Measurements from ENCODE around the gene DYRK1A. TPM values are rescaled to one million over a fixed set of nuclear protein-coding genes. Genes with fewer than 3 reads are reported as not detected.
A peak's percentile ranks its signal among the peaks of the same experiment; 100 is the strongest.
"Not testable (repeated sequence)": the region's sequence is repeated elsewhere in the genome, so short reads cannot be mapped to it uniquely, and the experiment has no call there.

The DYRK1A gene
- total RNA-seq (2014; rRNA removed; shearing (Covaris generic)), result 34.3 and 38.8 TPM in 2 replicates
- 16.0 and 22.1 TPM in 2 replicates for polyA plus RNA-seq (2014; cell fraction: nucleus; rRNA removed)

- DNase-seq (ENCODE audit: extremely low read depth, low read depth), result peak; percentile 98
Measured at GRCh38 chr21:37366482-37367316, at the start of gene DYRK1A. DYRK1A (plus strand) TSS chr21:37366773; CDS start chr21:37420375, 53,602 bp downstream.

DNA sequence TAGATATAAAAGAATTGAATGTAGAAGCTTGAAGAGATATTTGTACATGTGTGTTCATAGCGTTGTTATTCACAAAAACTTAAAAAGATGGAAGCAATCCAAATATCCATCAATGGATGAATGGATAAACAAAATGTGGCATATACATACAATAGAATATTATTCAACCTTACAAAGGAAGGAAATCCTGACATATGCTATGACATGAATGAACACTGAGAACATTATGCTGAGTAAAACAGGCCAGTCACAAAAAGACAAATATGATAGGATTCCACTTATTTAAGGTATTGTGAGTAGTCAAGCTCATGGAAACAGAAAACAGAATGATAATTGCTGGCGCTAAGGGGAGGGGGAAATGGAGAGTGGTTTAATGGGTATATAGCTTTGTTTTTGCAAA lies 47.0 kb upstream of the DYRK1A start:
- DNase-seq (ENCODE audit: extremely low read depth, low read depth), result no peak

DNA sequence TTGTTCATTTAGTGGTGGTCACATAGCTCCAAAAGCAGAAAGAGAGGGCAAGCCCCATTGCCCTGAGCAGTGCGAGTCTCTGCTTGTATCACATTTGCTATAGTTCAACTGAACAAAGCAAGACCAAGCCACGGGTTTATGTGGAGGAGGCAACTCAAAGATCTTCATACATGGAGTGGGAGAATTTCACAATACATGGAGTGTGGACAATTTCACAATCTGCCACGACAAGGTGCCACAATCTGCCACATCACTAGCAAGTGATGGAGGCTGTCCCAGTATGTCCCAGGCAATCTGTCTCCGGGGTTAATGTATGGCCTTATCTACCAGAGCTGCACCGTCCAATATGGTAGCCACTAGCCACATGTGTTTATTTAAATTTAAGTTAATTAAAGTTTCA lies 44.5 kb upstream of the DYRK1A start:
- DNase-seq (ENCODE audit: extremely low read depth, low read depth), result no peak

GRCh38 chr21:37324558-37324957 lies 42.0 kb upstream of the DYRK1A start:
- DNase-seq (ENCODE audit: extremely low read depth, low read depth), result no peak

DNA sequence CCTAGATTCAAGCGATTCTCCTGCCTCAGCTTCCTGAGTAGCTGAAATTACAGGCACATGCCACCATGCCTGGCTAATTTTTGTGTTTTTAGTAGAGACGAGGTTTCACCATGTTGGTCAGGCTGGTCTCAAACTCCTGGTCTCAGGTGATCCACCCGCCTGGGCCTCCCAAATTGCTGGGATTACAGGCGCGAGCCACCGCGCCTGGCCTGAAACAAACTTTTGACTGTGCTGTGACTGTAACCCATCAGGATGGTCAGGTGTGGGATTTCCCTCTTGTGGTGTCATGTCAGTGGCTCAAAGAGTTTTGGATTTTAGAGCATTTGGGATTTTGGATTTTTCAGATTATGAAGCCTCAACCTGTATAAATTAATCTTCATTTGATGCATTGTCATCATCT lies 38.4 kb upstream of the DYRK1A start:
- DNase-seq (ENCODE audit: extremely low read depth, low read depth), result not testable (repeated sequence)

DNA sequence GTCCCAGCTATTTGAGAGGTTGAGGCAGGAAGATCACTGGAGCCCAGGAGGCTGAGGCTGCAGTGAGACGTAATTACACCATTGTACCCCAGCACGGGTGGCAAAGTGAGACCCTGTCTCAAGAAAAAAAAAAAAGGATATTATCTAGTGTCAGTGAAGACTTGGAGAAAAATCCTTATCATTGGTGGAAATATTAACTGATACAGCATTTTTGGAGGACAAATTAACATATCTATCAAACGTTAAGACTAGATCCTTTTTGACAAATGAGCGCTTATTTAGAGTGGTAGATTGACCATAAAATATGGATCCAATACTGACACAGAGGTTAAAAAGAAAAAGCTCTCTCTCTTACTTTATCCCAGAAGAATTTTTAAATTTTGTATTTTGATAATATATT lies 35.2 kb upstream of the DYRK1A start:
- no peak for DNase-seq (ENCODE audit: extremely low read depth, low read depth)

DNA sequence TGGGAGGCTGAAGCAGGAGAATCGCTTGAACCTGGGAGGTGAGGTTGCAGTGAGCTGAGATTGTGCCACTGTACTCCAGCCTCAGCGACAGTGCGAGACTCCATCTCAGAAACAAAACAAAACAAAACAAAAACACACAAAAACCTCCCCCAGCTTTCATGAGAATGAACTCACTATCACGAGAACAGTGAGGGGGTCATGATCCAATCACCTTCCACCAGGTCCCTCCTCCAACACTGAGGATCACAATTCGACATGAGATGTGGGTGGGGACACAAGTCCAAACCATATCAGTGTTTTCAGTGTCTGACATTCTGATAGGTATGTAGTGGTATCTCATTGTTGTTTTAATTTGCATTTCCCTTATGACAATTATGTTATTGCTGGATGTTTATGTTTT lies 31.5 kb upstream of the DYRK1A start:
- no peak for DNase-seq (ENCODE audit: extremely low read depth, low read depth)

GRCh38 chr21:37337179-37337578 lies 29.4 kb upstream of the DYRK1A start:
- no peak for DNase-seq (ENCODE audit: extremely low read depth, low read depth)

DNA sequence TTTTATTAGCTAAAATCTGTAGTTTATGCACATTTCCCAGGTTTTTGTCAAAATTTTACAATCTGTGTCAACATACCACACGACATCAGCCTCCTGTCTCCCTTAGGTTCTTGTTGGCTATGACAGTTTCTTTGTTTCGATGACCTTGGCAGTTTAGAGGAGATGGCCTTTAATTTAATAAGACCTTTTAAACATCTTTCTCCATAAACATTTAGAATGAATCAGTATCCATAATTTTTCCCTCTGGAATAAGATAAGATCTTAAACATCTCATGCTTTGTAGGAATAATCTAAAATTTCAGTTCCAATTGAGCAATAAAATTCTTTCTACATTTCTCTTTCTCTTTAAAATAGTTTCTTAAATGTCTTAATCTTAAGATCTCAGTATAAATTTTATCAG lies 28.7 kb upstream of the DYRK1A start:
- DNase-seq (ENCODE audit: extremely low read depth, low read depth), result no peak

DNA sequence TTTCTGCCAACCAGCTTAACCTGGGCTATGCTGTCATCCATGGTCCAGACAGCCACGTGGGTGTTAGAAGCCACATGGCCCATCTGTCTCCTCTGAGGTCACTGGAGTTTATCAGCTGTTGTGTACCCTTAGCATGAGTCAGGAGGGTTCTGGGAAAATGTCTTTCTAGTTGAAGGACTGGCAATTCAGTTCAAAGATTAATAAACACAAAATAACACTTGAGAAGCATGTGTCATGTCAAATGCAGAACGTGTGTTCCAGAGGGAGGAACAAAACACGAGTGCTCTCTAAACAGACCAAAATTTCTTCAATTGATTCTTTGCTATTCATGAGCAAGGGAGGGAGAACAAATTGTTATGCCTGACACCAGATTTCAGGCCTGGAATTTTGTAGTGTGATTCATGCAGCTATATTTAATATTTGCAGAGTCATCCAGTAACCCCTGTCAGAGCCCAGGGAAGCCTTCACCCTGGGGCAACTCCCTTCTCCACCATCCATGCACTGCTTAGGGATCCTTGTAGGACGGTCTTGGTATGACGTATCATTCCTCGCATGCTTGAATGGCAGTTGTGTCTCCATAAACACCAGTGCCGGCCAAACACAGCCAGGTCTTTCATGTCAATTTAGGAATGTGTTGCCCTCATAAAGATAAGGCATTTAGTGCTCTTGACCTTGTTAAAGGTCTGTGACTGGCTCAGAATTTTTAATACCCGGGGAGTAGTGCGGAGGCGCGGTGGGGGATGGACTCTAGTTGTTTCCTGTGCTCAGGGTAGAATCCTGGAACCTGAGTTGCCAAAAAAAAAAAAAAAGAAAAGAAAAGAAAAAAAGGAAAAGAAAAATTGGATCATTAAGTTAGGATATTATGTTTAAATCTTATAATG lies 27.7 kb upstream of the DYRK1A start:
- DNase-seq (ENCODE audit: extremely low read depth, low read depth), result peak; percentile 86

DNA sequence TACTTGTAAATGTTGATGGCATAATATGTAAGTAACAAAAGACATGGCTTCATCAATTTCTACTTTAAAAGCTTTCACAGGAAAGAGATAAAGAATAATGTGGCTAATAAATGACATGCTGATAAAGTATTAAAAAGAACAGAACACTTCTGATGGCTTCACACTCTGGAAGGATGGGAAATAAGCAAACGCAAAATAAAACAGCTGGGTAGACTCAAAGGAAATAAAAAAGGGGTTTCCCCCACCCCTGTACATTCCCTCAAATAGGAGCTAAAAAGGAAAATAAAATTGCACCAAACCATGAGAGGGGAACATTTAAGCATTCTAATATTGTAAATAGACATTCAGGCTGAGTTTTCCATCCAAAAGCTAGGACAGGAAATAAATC lies 27.0 kb upstream of the DYRK1A start:
- no peak for DNase-seq (ENCODE audit: extremely low read depth, low read depth)

DNA sequence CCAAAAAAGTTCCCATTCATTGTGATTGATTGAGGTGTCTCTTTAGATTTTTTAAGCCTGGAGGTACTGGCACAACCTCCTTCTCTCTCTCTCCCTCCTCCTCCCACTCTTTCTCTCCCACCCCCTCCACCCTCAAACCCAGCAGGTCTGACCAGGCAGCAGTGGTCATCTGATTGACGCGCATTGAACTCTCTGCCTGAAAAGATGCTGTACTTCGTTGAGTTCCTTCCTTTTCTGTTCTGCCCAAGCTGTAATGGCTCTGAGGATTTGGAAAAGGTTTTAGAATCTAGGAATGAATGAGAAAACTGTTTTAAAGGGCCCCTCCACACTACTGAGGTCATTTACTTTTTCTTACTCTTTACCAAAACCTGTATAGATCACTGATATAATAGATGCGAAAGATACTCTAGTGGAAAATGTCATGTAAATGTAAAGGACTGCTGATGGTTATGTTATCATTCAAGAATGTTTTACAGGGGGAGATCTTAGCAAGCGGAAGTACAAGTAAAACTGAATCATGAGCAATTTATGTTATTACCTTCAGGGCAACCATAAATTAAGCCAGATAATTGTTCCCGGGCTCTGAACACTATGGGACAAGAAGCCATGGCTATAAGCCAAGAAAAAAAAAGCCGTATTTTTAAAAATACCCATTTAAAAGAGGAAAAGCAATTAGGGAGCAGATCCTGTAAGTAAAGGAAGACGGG lies 25.2 kb upstream of the DYRK1A start:
- no peak for DNase-seq (ENCODE audit: extremely low read depth, low read depth)

GRCh38 chr21:37342046-37342632 lies 24.4 kb upstream of the DYRK1A start:
- no peak for DNase-seq (ENCODE audit: extremely low read depth, low read depth)

GRCh38 chr21:37346841-37347430 lies 19.6 kb upstream of the DYRK1A start:
- DNase-seq (ENCODE audit: extremely low read depth, low read depth), result no peak

- no peak for DNase-seq (ENCODE audit: extremely low read depth, low read depth)
Measured at GRCh38 chr21:37348664-37349063, 17.9 kb upstream of the DYRK1A start.

DNA sequence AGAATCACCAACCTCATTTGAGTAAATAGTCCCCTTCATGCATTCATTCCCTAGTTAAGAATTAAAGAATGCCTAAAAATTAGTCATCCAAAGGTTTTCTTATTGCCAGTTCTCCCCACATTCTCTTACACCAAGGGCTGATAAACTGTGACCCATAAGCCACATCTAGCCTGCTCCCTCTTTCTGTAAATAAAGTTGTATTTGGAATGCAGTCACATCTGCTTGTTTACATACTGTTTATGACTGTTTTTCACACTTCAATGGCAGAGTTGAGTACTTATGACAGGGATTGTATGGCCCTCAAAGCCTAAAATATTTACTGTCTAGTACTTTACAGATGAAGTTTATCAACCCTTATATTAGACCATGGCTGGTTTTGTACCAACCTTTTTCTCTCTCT lies 16.1 kb upstream of the DYRK1A start:
- no peak for DNase-seq (ENCODE audit: extremely low read depth, low read depth)

DNA sequence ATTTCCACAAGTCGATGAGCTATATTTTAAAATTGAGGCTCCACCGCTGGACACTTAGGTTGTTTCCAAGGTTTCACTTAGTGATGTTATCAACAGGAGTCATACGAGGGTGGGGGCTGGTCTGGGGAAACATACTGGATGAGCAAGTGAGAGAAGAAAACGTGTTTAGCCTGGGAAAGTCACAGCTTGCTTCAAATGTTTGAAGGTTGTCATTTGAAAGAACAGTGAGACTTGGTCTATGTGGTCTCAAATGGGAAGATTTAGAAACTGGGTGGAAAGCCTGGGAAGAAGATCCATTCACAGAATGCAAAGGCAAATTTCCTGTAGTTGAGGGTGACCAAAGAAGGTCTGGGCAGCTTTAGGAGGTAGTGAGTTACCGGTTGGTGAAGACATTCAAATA lies 9.9 kb upstream of the DYRK1A start:
- DNase-seq (ENCODE audit: extremely low read depth, low read depth), result no peak

DNA sequence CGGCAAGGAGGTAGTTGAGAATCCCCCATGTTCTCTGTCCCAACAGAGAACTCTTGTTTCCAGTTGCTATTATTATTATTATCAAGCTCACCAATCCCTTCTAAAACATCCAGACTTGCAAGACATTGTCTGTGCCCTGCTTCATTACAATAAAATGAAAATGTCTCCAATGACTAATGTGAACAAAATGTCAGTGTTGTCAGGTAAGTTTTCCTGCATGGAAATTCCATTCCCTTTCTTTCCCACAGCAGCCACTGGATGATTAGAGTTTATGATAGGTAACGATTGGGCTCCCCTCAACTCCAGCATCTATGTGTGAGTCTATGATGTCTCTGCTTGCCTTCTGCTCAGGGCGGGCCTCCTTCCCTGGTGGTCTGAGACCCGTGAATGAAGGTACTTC lies 8.9 kb upstream of the DYRK1A start:
- no peak for DNase-seq (ENCODE audit: extremely low read depth, low read depth)

DNA sequence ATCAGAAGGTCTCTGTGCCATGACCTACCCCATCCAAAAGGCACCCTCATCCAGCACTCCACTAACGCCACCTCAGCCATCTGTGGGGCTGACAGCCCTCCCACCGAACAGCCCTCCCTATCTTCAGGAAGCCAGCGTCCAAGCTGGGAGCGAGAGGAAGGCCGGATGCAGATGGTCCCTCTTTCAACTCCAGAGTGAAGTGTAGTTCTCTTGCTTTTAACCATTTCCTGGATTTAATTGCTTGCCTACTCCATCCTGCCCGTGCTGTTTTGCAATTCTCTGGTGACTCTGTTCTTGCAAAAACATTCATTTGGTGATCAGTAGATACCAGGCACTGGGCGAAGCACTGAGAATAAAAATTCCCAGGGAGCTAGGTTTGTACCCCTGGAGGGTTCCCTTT lies 8.2 kb upstream of the DYRK1A start:
- DNase-seq (ENCODE audit: extremely low read depth, low read depth), result no peak

DNA sequence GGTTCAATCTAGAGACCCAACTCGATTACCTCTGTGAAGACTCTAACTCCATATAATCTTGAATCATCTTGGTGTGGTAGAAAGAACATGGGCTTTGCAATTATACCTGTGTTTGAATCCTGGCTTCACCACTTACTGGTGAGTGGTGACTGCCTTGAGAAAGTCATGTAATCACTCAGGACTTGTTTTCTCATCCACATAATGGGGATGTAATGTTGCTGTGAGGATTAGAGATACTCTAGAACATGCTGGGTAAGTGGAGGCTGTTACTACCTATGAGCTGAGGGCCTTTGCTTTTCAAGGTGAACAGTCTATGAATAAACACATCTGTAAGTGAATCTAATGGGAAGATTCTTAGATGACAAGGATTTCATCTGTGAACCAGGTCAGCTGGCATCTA lies 2.6 kb upstream of the DYRK1A start:
- DNase-seq (ENCODE audit: extremely low read depth, low read depth), result no peak

Measured in NCI-H460 (cell line).